Parathyroid adenoma (tissue), 2 donors: ENCODE results near the gene GALNT11.
"Not testable (repeated sequence)": the region's sequence is repeated elsewhere in the genome, so short reads cannot be mapped to it uniquely, and the experiment has no call there.

Source experiments
- H2AFZ ChIP-seq: fragments of 300-600 bp; sonication (generic); one replicate; pipeline ENCODE4 v1.7.0; 2017; ENCODE audit warnings: antibody characterized with exemption, mild to moderate bottlenecking
- H3K27ac ChIP-seq: fragments of 300-600 bp; sonication (generic); one replicate; pipeline ENCODE4 v1.7.0; 2017
- H3K27me3 ChIP-seq: fragments of 300-600 bp; sonication (generic); one replicate; pipeline ENCODE4 v1.7.0; 2017; ENCODE audit warnings: low read length; ENCODE audit not compliant: control insufficient read depth, insufficient read depth
- H3K36me3 ChIP-seq: fragments of 300-600 bp; sonication (generic); one replicate; pipeline ENCODE4 v1.7.0; 2017; ENCODE audit warnings: low read length; ENCODE audit not compliant: control insufficient read depth, insufficient read depth
- H3K4me1 ChIP-seq: fragments of 300-600 bp; sonication (generic); one replicate; pipeline ENCODE4 v1.7.0; 2017; ENCODE audit warnings: control low read depth
- H3K4me2 ChIP-seq: fragments of 300-600 bp; sonication (generic); one replicate; pipeline ENCODE4 v1.7.0; 2017; ENCODE audit warnings: low read length
- H3K4me3 ChIP-seq: fragments of 300-600 bp; sonication (generic); one replicate; pipeline ENCODE4 v1.7.0; 2017; ENCODE audit warnings: low read depth, low read length
- H3K79me2 ChIP-seq: fragments of 300-600 bp; sonication (generic); one replicate; pipeline ENCODE4 v1.7.0; 2017; ENCODE audit warnings: control low read depth
- H3K9ac ChIP-seq: fragments of 300-600 bp; sonication (generic); one replicate; pipeline ENCODE4 v1.7.0; 2017; ENCODE audit warnings: mild to moderate bottlenecking
- H3K9me3 ChIP-seq: fragments of 300-600 bp; sonication (generic); one replicate; pipeline ENCODE4 v1.7.0; 2017; ENCODE audit warnings: low read length; ENCODE audit not compliant: control insufficient read depth
- CTCF ChIP-seq: fragments of 300-600 bp; sonication (generic); IDR thresholded peaks from one replicate; pipeline ENCODE4 v1.7.0; 2017; ENCODE audit warnings: antibody characterized with exemption, mild to moderate bottlenecking
- donor health status: primary hyperparathyroidism.

Gene GALNT11

GRCh38 chr7:152072421-152072820, 46.9 kb downstream of the GALNT11 start:
- Histone ChIP-seq H3K4me3 (no peak overlapping the region), H2AFZ (no peak overlapping the region), H3K9me3 (no peaks in the 10 kb centered on the region), H3K27me3 (no peaks in the 10 kb centered on the region), H3K9ac (no peak overlapping the region), H3K27ac (no peak overlapping the region), H3K4me1 (peaks cover 26% of the 10 kb centered on the region), H3K4me2 (no peak overlapping the region), H3K79me2 (peaks cover 13% of the 10 kb centered on the region), H3K36me3 (no peaks in the 10 kb centered on the region)
- no peak for TF ChIP-seq CTCF

- Histone ChIP-seq H3K4me1 (peaks cover 35% of the 10 kb centered on the region), H2AFZ (no peak overlapping the region), H3K27me3 (no peaks in the 10 kb centered on the region), H3K4me2 (no peak overlapping the region), H3K36me3 (no peaks in the 10 kb centered on the region), H3K9ac (no peak overlapping the region), H3K4me3 (no peak overlapping the region), H3K9me3 (no peaks in the 10 kb centered on the region), H3K27ac (no peak overlapping the region), H3K79me2 (peaks cover 9% of the 10 kb centered on the region)
- TF ChIP-seq CTCF, result no peak
Measured at GRCh38 chr7:152073352-152073751, 47.9 kb downstream of the GALNT11 start.

GRCh38 chr7:152074673-152075072, 49.2 kb downstream of the GALNT11 start:
- no peak overlapping the region for H3K4me3 ChIP-seq

GRCh38 chr7:152075379-152075778, 49.9 kb downstream of the GALNT11 start:
- not testable (repeated sequence) for H3K9ac ChIP-seq, H3K27ac ChIP-seq, H3K4me2 ChIP-seq, H3K79me2 ChIP-seq, H3K4me3 ChIP-seq, H3K27me3 ChIP-seq, H3K36me3 ChIP-seq, H2AFZ ChIP-seq, H3K9me3 ChIP-seq
- peaks cover 31% of the 10 kb centered on the region for H3K4me1 ChIP-seq

More at GRCh38 chr7:152074673-152075072, 49.2 kb downstream of the GALNT11 start:
- Histone ChIP-seq H3K36me3 (no peaks in the 10 kb centered on the region), H2AFZ (no peak overlapping the region), H3K27ac (no peak overlapping the region), H3K9me3 (no peaks in the 10 kb centered on the region), H3K4me1 (peaks cover 31% of the 10 kb centered on the region), H3K4me2 (no peak overlapping the region), H3K9ac (no peak overlapping the region), H3K27me3 (no peaks in the 10 kb centered on the region), H3K79me2 (peaks cover 9% of the 10 kb centered on the region)
- no peak for TF ChIP-seq CTCF

GRCh38 chr7:152076324-152076821, 50.9 kb downstream of the GALNT11 start:
- H3K36me3 ChIP-seq, result no peaks in the 10 kb centered on the region

More at GRCh38 chr7:152076324-152076821, 50.9 kb downstream of the GALNT11 start:
- peak; percentile 41 for TF ChIP-seq CTCF
- Histone ChIP-seq H3K27ac (peak overlapping the region; percentile 1), H3K9me3 (no peaks in the 10 kb centered on the region), H2AFZ (no peak overlapping the region), H3K4me3 (no peak overlapping the region), H3K27me3 (no peaks in the 10 kb centered on the region), H3K79me2 (no peaks in the 10 kb centered on the region), H3K4me2 (no peak overlapping the region), H3K4me1 (peaks cover 31% of the 10 kb centered on the region), H3K9ac (no peak overlapping the region)
